Brain pericyte (primary cell): ENCODE results near the gene TTI1.
A peak's percentile ranks its signal among the peaks of the same experiment; 100 is the strongest.

Experiments
- DNase-seq: peaks from one replicate; pipeline ENCODE4 v3.0.0-alpha.2; 2012; ENCODE audit warnings: low read depth, low spot score

TTI1 gene

DNA sequence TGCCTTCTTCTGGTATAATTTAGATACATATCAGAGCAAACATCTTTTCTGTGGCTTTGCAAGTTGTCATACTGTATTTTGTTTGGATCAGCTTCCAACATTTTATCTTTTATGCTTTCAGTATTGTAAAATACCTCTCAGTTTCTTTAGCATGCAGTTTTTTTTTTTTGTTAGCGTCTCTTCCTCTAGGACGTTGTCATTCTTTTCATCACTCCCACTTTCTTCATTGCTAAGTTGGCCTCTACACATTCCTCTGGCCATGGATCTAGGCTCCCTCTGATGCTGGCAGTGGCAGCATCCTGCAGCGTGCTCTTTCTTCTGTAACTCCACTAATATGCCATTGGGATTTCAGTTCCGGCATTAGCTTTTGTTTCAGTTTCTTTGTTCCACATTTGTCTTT lies 22.0 kb upstream of the TTI1 start:
- no peak for DNase-seq

DNA sequence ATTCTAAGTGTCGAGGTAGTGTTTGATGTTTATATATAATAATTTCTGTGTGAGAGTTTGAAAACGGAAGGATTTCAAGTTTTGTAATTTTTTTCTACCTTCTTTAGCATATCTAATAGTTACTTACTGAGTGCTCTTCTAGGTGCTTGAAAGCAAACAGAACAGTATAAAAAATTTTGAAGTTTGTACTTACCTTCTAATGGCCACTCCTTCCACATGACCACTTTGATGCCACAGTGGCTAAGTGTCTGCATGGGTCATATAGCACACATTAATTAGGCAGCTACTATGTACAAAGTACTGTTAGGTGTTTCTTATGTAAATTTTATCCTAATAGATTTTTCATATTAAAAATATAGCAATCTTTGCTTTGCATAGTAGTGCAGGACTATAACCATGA lies 21.4 kb upstream of the TTI1 start:
- no peak for DNase-seq

DNA sequence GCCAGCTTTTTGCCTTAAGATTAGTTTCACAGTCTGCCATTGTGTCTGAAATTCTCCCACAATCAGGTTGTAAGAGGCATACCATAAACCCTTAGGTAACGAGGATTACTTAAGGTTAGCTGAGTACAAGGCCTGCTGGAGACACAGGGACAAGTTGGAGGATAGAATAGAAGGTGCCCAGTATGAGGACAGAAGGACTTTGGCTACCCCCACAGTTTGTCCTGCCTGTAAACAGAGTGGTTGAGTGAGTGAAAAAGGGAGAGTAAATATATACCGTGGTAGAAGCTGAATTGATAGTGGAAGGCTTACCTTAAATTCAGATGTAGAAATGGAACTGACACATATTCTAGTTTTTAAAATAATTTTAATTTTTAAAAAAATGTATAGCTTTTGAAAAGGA lies 19.6 kb upstream of the TTI1 start:
- no peak for DNase-seq

DNA sequence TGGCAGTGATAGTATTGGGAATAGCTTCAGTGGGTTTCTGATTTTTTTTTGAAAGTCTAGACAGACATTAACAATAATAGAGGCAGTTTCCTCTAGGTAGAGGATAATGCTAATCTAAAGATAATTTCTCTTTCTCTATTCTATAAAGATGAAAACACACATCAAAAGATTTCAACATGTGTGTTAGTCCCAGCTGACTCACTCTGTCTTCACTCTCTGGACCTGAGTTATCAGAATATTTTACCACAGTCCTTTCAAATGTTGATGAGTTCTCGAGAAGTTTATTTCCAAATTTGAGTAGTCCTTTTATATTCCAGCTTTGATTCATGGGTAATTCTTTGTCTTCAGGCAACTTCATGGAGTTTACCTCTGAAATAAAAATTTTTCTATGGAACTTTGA lies 17.4 kb upstream of the TTI1 start:
- DNase-seq: no peak

DNA sequence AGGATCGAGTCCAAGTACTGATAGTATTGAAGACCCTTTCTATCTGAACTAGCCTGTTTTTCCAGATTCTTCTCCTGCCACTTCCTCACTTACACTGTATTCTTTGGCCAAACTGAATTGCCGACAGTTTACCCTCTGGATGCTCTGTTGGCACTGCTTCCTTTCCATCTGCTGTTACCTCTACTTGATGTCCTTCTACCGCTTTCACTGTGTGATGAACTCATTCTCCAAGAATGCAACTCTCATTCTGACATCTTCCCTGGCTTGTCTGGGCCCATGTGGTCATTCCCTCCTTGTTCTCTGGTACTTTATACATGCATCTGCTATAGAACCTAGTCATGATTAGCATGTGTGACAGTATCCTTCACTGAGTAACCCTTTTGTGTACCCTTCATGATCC lies 16.5 kb upstream of the TTI1 start:
- DNase-seq: no peak

DNA sequence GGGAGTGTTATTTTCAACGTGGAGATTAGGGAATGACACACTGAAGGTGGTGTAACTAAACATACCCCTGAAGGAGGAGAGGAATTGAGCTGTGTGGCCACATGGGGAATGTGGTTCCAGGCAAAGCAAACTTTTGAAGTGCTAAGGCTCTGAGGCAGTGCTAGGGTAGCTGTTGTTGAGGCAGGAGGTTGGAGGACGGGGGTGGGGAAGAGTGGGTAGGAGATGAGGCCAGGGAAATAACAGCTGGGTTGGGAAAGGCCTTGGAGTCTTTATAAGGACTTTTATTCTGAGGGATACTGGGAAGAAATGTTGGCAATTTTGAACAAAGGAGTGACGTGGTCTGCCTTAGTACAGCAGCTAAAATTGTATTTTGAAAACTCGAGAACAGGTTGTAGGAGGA lies 13.3 kb upstream of the TTI1 start:
- no peak for DNase-seq

DNA sequence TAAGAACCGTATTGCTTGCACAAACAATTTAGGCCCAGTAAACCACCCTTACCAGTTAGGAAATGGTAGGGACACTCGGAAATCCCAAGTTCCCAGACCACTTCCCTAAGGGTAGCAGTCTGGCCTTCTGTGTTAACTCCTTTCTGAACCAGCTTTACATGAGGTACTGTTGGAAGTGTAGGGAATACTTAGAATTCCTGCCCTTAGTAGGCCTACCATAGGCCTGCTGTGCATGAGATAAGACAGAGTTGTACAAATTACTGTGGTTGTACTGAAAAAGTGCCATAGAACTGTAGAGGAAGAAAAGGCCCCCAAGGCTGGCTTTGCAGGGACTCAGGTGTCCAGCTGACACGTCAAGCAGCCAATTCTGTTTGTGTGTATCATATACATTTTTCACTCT lies 11.4 kb upstream of the TTI1 start:
- DNase-seq: no peak

DNA sequence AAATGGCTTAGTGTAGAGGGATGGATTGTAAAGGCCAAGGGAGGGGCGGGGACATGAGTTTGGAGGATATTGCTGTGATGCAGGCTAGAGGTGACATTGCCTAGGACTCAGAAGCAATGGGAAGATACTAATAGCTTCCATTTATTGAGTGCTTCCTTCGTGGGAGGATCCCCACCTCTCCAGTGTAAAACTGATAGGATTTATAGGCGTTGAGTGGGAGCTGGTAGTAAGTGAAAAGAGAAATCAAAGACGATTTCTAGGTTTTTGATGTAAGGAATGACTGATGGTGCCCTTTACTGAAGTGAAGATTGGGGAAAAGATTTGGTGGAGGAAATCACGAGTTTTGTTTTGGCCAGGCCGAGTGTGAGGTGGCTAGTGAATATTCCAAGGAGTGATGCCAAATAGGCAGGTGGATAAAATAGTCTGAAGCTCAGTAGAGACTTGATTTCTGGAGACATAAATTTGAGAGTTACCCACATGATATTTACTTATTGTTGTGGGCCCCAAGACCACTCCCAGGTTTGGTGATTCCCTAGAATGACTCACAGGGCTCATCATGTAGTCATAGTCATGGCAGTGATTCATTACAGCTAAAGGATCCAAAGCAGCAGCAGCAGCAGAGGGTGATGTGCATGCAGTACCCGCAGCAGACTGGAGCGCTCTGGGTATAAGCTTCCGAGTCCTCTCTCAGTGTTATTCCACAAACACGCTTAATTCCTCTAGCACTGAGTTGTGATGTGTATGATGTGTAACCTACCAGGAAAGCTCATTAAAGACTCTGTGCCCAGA lies 10.4 kb upstream of the TTI1 start:
- DNase-seq: no peak

DNA sequence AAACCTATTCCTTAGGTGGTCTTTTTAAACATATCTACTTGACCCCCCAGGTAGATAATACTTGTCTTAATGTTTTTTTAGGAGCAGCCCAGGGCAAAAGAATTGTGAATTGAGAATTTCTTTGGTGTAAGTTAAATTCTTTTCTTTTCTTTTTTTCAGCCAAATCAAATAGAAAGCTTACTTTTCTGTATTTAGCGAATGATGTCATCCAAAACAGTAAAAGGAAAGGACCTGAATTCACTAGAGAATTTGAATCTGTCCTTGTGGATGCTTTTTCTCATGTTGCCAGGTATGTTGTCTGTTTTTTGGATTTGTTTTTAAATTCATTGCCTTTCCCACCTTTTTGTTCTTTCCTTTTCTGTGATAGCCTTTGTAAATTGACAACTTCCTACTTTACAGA lies 7.0 kb upstream of the TTI1 start:
- DNase-seq: no peak

DNA sequence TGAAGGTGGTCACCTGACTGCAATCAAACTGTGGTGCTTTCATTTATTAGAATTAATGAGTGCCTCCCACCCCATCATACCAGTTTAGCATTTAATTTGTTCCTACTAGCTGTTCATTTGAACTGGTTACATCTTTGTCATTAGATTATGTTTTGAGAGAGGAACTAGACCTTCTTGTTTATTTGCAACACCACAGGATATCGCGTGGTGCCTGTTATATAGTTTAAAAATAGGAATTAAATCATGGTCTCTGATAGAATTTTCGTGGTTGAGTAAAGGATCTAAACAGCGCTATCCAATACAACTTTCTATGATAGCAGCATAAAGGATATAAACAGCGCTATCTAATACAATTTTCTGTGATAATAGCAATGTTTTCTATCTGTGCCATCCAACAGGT lies 3.1 kb upstream of the TTI1 start:
- no peak for DNase-seq

DNA sequence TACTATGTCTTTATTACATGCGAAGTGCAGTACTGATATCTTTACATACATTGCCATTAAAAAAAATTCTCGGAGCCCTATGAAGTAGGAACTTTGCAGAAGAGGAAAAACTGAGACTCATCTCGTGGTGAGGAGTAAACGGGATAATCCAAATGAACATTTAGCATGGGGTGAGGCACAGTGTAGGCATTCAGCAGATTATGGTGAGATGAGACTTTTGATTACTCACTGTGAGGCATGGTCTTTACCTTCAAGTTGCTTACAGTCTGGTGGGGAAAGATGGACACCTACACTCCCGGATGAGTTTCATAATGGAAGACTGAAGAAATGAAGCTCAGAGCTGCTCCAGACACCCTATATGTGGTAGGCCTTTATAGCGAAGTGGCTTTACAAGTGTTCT lies 1.7 kb upstream of the TTI1 start:
- no peak for DNase-seq

DNA sequence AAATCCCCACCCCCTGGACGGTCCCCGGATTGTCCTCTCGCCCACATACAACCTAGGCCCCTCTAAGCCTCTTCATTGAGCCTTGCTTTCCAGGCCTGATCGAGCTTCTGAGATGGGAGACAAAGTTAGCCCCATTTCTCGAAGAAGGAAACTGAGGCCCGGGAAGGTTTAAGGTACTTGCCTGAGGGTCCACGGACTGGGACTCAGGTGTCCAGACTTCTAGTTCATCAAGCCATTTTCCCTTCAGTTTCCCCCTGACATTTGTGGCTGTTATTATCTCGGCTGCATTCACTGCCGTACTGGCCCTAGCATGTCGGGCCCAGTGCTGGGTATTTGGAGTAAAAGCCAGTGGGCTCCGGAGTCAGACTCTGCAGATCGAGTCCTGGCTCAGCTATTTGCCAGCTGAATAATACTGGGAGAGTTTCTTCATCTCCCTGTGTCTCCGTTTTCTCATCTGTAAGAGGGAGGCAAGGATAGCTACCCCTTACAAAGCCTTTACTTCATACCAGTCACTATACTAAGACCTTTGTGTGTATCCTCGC lies 923 bp upstream of the TTI1 start:
- DNase-seq: no peak

DNA sequence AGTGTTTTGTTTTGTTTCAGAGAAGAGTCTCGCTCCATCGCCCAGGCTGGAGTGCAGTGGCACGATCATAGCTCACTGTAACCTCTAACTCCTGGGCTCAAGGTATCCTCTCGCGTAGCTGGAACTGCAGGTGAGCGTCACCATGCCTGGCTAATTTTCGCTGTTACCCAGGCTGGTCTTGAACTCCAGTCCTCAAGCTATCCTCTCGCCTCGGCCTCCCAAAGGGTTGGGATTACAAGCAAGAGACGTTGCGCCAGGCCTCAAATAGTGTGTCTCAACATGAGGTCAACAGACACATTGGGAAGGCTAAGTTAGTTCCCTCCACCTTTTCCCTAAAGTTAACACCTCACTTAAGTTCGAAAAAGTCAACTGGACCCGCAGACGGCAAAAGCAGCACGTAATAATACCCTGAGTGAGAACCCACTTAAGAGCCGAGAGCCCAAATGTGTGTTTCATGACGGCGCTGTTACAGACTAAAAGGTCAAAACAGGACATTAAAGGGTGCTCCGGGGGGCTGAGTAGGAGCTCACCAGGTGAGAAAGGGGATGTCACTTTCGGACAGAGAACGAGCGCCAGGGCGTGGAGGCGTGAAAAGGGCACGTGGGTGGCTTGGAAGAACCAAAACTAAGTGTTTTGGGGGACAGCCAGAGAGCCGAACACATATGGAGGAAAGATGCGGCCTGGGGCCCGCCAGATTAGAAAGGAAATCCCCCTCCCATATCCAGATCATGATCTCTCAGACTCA lies 499 bp downstream of the TTI1 start:
- DNase-seq: no peak

DNA sequence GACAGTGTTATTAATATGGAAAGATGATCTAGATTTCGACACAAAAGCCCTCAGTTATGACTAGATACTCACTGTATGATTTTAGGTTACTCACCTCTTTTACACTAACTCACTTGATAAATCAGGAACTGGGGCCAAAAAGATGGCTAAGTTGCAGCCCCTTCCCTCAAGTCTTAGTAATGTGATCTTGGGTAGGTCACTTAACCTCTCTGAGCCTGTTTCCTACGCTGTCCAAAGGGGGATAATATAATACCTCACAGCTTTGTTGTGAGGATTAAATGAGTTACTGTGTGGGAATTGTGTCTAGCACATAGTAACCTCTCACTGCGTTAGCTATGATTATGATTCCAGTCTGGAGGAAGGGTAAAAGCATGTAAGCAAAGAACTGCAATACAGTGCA lies 1.3 kb downstream of the TTI1 start:
- no peak for DNase-seq

DNA sequence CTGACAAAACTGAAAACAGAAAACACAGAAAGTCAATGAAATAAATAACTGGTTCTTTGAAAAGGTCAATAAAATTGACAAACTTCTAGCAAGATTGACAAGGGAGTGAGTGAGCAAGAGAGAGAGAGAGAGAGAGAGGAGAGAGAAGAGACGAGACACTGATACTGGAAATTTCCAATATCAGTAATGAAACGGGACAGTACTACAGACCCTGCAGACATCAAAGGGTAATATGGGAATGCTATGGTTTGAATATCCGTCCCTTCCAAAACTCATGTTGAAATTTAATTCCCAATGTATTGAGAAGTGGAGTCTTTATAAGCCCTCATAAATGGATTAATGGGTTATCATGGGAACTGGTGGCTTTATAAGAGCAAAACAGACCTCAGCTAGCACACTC lies 3.8 kb downstream of the TTI1 start:
- no peak for DNase-seq

DNA sequence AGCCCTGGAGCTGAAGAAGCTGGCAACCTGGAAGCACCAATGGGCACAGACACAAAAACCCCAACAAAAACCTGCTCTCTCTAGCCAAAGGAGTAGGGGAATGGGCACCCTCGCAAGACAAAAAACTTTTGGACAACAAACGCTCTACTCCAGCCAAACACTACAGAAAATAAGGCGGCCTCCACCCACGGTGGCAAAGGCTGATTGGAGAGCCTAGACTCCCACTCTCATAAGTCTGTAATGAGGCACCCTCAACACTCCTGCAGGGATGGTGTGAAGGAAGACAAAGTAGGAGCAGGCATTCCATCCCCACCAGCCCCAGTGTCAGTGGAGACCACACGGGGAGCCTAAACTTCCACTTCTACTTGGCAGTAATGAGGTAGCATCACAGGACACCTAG lies 8.8 kb downstream of the TTI1 start:
- DNase-seq: no peak

DNA sequence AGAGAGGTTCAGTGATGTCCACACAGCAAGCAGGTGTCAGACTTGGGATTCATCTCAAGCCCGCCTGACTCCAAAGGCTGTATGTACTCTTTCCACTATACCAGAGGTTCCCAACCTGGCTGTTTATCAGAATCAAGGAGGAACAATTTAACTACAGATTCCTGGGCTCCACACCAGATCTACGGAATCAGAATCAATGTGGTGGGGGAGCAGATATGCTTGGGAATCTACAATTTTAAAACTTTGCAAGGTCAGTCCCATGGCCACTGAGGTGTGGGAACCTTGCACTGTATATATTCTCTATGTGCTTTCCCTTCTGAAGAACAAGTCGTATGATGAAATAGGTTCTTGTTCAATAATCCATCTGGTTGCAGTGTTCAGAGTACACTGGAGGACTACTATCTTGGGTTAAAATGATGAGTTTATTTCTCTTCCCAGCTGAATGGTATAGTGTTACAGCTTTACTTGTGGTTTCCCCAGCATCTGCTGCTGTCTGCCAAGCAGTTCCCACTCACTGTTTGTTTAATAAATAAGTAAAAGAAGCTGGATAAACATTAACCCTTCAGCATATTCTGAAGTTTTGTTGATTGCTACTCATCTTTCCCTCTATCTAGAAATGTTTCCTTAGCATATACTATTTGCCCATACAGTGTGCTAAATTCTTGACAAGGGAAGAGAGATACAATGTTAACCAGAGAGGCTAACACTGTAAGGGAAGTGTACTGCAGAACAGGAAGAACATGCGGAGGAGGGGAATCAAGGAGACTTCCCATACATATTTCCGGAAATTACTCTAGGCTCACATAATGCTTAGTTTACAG lies 9.9 kb downstream of the TTI1 start:
- peak; percentile 90 for DNase-seq

DNA sequence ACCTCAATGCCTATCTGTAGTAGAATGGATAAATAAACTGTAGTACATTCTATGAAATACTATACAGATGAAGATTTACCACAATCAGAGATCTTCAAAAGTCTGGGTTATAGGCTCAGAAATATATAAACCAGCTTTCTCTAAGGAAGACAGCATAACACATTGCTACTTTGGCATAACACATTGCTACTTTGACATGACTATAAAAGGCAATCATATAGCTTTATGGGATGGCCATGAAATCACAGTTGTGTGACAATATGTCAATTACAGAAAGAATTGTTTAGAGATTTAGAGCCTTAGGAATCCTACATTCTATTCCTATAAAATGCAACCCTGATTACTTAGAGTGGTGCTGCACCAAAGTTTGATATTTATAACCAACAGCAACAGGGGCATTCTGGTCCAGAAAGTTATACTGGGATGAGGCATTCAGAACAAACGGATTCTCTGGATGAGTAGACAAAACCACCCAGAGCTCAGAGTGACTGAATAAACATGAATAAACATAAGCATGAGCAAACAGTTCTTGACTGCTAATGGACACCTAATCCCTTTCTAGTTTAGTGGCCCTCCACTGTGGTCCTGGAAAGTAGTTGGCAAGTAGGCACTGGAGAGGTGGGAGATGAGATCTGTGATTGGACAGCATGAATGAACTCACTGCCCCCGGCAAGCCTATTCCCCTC lies 12.0 kb downstream of the TTI1 start:
- DNase-seq: no peak

DNA sequence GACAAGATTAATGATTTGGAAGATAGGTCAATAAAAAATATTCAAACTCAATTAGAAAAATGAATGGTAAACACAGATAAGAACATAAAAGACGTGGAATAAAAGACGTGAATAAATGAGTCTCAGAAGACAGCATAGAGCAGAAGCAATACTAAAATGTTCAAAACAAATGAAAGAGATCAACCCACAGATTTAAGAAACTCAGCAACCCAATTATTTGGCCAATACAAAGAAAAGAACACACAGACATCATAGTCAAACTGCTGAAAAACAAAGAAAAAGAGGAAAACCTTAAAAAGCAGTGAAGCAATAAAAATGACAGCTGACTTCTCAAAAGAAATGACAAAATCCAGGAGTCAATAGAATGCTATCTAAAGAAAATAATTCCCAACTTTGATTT lies 14.9 kb downstream of the TTI1 start:
- DNase-seq: no peak

DNA sequence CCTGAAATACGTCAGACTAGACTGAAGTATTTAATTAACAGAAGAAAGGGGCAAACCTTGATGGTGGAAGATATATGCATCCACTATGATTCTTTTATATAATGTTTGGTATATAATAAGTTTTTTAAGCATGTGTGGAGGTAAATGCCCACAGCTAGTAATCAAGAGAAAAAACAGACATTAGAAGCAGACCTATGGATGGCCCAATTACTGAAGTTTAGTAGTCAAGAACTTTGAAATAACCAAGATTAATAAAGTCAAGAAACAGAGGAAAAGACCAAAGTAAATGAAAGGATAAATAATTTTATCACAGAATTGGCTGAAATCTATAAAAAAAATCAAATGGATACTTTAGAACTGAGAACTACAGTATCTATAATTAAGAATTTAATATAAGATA lies 15.3 kb downstream of the TTI1 start:
- DNase-seq: no peak

DNA sequence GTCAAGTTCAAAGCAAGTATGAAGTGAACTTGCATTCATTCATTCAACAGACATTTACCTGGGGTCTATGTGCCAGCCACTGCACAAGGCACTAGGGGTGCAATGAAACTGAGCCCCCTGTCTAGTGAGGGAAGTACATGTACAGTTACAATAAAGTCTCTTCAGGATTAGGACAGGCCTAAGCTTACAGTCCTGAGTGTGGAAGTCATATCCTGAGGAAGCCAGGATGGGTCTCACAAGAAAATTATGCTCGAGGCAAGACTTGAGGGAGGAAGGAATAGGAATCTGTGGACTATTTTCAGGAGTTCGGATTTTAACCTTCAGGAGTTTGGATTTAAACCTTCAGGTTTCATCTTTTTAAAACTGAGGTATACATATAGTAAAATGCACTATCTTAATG lies 19.4 kb downstream of the TTI1 start:
- no peak for DNase-seq

DNA sequence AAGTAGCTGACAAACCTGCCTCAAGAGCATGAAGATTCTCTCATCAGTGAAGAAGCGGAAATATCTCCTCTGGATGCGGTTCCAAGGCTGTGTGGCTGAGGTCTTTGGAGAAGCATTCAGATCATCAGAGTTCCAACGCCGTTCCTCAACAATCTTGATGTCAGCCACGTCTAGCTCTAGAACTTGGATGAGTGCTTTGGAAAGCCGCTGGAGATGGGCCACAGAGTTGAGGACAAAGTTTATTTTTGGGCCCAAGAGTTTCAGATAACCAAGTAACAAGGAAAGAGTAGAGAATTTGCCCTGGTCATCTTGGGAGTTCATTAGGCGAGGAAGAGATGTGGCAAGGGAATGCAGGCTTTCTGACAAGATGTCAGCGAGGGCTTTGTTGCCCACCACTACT lies 20.9 kb downstream of the TTI1 start:
- DNase-seq: no peak
